Upper lobe of right lung (tissue), 1 donor: ENCODE data around the gene C19orf25. TPM values are rescaled to one million over a fixed set of nuclear protein-coding genes. Genes with fewer than 3 reads are reported as not detected.
A peak's percentile ranks its signal among the peaks of the same experiment; 100 is the strongest.

ENCODE experiments used
- ATAC-seq: fragments of 200-7000 bp; cut with Tn5 transposase; one replicate; pipeline ENCODE4 v1.9.1; 2020; ENCODE audit warnings: mild to moderate bottlenecking, moderate library complexity
- DNase-seq: peaks from one replicate; pipeline ENCODE4 v3.0.0-alpha.2; 2020
- H3K27ac ChIP-seq: fragments of 200-600 bp; one replicate; pipeline ENCODE4 v1.8.0; 2022
- H3K27me3 ChIP-seq: fragments of 200-600 bp; one replicate; pipeline ENCODE4 v1.8.0; 2022; ENCODE audit warnings: mild to moderate bottlenecking
- H3K36me3 ChIP-seq: fragments of 200-600 bp; one replicate; pipeline ENCODE4 v1.8.0; 2022
- H3K4me1 ChIP-seq: fragments of 200-600 bp; one replicate; pipeline ENCODE4 v1.8.0; 2022
- H3K4me3 ChIP-seq: fragments of 200-600 bp; one replicate; pipeline ENCODE4 v1.8.0; 2022; ENCODE audit warnings: mild to moderate bottlenecking
- H3K9me3 ChIP-seq: fragments of 200-600 bp; one replicate; pipeline ENCODE4 v1.8.0; 2022
- intact Hi-C: fragments of 100-400 bp; cut with DNase I; formaldehyde crosslinking; loops from one replicate; pipeline ENCODE4 v1.11.0; 2022
- total RNA-seq: library from RNA; stranded (reverse); fragmentation: NEBNext Ultra II Directional; extraction: Animal tissue kit (Norgen Biotek cat#: 25700); gene quantifications from one replicate; pipeline ENCODE4 v1.2.1, GENCODE V29; 2021
- TF ChIP-seq, protein P1 (sequence below): fragments of 200-600 bp; IDR thresholded peaks from one replicate; pipeline ENCODE4 v1.8.0; 2022; ENCODE audit warnings: antibody characterized with exemption
- donor health status: DM: no; HTN: yes; CAD: no; lungs with severe emphysema.

C19orf25 gene
- total RNA-seq, 1 donor from 2014 or later, result 26.3 TPM

DNA sequence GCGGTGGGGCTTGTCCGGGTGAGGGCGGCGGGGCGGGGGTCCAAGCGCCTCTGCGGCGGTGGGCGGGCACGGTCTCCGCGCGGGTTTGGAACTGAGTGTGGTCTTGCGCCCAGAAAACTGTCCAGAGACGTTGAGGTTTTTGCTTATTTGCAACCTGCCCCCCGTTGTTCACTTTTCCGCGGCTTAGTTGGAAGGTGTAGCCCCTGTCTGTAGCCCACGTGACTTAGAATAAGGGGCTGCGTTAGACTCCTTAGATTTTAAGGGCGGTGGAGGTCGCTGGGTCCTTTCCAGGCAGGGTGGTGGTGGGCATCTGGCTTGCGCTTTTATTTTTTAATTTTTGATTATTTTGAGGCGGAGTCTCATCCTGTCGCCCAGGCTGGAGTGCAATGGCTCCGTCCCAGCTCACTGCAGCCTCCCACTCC lies 40.1 kb downstream of the C19orf25 start:
- Histone ChIP-seq H3K36me3 (peaks cover 49% of the 10 kb centered on the region), H3K27ac (peak overlapping the region; percentile 95), H3K4me3 (peak overlapping the region; percentile 98), H3K9me3 (no peaks in the 10 kb centered on the region), H3K4me1 (peaks cover 13% of the 10 kb centered on the region), H3K27me3 (no peaks in the 10 kb centered on the region)
- ATAC-seq (no peak), DNase-seq (no peak)
- intact Hi-C loops, result no loop called here
- TF ChIP-seq, protein P1, sequence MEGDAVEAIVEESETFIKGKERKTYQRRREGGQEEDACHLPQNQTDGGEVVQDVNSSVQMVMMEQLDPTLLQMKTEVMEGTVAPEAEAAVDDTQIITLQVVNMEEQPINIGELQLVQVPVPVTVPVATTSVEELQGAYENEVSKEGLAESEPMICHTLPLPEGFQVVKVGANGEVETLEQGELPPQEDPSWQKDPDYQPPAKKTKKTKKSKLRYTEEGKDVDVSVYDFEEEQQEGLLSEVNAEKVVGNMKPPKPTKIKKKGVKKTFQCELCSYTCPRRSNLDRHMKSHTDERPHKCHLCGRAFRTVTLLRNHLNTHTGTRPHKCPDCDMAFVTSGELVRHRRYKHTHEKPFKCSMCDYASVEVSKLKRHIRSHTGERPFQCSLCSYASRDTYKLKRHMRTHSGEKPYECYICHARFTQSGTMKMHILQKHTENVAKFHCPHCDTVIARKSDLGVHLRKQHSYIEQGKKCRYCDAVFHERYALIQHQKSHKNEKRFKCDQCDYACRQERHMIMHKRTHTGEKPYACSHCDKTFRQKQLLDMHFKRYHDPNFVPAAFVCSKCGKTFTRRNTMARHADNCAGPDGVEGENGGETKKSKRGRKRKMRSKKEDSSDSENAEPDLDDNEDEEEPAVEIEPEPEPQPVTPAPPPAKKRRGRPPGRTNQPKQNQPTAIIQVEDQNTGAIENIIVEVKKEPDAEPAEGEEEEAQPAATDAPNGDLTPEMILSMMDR, result no peak

DNA sequence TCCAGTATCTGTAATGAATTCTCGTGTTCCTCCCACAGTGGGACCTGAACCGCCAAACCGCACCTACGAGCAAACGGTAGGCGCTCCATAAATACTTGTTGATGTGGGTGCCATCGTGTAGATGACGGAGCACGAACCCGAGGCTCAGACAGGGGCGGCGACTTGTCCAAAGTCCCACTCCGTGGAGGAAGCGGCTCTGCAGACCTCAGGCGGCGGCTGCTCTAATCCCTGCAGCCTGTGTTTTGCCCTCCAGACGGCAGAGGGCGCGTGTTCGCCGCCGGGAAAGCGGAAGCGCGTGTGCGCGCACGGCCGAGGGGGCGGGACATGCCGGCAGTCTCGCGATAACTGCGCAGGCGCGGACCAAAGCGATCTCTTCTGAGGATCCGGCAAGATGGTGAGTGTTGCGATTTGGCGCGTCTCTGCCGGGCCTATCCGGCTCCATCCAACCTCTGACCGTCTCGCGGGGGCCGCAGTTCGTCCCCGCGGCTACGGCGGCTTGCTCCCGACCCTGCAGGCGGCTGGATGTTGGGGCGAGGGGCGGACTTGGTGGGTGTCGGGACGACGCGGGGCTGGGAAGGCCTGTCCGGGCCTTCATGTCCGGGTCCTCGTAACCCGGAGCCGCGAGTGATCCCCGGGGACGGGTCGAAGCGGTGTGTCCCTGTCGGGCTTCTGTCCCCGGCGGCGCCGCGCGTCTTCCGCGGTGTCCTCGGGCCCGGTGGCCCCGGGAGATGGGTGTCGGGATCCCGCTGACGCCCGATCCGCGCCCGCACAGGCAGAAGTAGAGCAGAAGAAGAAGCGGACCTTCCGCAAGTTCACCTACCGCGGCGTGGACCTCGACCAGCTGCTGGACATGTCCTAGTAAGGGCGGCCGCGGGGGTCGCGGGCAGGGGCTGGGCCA lies 40.7 kb downstream of the C19orf25 start, which contains the start of gene RPS15:
TSS of gene RPS15 (plus strand) at position 362 of the 898 bp plus-strand sequence. CDS start at position 392, 30 bp downstream.
- H3K27ac ChIP-seq, result peak within 1 kb of the TSS; percentile 95
- H3K9me3 ChIP-seq, result no peaks in the 10 kb centered on the region
- DNase-seq (peak; percentile 97), ATAC-seq (peak; percentile 96)
- intact Hi-C loops, result no loop called here
- peaks cover 56% of the 10 kb centered on the region for H3K36me3 ChIP-seq
- peak within 1 kb of the TSS; percentile 98 for H3K4me3 ChIP-seq
- H3K4me1 ChIP-seq, result peaks cover 13% of the 10 kb centered on the region
- H3K27me3 ChIP-seq, result no peaks in the 10 kb centered on the region
- TF ChIP-seq, protein P1, result peak; percentile 91

DNA sequence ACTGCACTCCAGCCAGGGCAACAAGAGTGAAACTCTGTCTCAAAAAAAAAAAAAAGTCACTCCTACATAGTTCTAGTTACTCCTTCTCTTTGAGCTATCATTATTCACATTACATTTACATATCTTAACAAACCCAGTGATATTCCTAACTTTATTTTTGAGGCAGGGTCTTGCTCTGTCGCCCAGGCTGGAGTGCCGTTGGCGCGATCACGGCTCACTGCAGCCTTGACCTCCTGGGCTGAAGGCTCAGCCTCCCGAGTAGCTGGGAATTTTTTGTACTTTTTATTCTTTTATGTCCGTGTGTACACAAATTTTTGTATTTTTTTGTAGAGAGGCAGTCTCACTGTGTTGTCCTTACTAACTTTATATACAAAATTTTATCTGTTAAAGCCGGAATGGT lies 41.4 kb downstream of the C19orf25 start:
- no peak overlapping the region for H3K27ac ChIP-seq
- H3K4me1 ChIP-seq, result peaks cover 13% of the 10 kb centered on the region
- peak overlapping the region; percentile 98 for H3K4me3 ChIP-seq
- H3K36me3 ChIP-seq, result peaks cover 59% of the 10 kb centered on the region
- no peaks in the 10 kb centered on the region for H3K9me3 ChIP-seq
- DNase-seq, result no peak
- intact Hi-C loops, result no loop called here
- no peak for ATAC-seq
- H3K27me3 ChIP-seq, result no peaks in the 10 kb centered on the region
- TF ChIP-seq, protein P1, result no peak

DNA sequence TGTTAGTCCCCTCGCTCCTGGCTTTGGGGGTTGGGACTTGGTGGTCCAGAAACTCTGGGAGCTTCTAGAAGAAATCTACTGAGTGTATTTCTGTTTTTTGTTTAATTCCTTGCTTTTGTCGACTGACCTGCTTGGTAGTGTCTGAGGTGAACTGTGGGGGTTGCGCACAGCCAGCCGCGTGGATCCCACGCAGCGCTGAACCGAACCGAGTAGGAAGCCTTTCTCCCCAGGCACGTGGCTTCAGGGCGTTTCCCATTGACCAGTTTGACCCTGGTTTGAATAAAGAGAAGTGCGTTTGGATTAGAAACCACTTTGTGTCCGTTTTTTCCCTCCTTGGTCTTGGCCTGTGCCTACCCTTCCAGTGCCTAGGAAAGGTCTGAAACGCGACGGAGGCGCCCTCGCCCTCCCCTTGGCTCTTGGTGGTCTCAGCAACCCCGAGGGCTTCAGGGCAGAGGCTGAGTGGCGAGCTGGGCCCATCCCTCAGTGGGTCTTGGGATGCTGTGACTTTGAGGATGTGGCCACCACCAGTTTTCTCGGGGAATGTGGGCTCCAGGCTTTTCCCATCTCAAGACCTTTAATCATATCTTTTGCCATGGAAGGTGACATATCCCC lies 43.5 kb downstream of the C19orf25 start:
- H3K4me1 ChIP-seq, result peaks cover 13% of the 10 kb centered on the region
- TF ChIP-seq, protein P1, result no peak
- peaks cover 60% of the 10 kb centered on the region for H3K36me3 ChIP-seq
- no peaks in the 10 kb centered on the region for H3K27me3 ChIP-seq
- no peaks in the 10 kb centered on the region for H3K9me3 ChIP-seq
- H3K4me3 ChIP-seq, result no peak overlapping the region
- no peak overlapping the region for H3K27ac ChIP-seq
- ATAC-seq (no peak), DNase-seq (no peak)
- intact Hi-C loops, result no loop called here

DNA sequence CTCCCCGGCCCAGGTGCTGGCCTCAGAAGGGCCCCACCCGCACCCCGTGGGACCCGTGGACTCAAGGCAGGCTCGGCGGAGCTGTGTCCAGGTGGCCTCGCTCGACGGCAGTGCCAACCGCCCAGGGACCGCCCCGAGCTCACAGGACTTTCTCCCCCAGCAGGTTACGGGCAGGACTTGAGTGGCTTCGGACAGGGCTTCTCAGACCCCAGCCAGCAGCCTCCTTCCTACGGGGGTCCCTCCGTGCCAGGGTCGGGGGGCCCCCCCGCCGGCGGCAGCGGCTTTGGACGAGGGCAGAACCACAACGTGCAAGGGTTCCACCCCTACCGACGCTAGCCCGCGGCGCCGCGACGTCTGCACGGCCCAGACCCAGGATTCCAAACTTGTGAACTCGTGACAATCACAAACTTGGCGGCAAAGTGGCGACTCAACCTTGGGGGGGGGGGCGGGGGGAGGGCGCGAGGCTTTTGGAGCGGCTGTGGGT lies 44.4 kb downstream of the C19orf25 start:
- DNase-seq (peak; percentile 63), ATAC-seq (no peak)
- Histone ChIP-seq H3K36me3 (peaks cover 60% of the 10 kb centered on the region), H3K9me3 (no peaks in the 10 kb centered on the region), H3K4me3 (no peak overlapping the region), H3K4me1 (peaks cover 6% of the 10 kb centered on the region), H3K27me3 (no peaks in the 10 kb centered on the region), H3K27ac (no peak overlapping the region)
- TF ChIP-seq, protein P1, result no peak
- intact Hi-C loops, result no loop called here
